CD14-positive monocyte (primary cell): ENCODE results near the gene BAIAP3. TPM values are rescaled to one million over a fixed set of nuclear protein-coding genes. Genes with fewer than 3 reads are reported as not detected.
A peak's percentile ranks its signal among the peaks of the same experiment; 100 is the strongest.

ENCODE experiments used
- DNase-seq, 3 donors: peaks; one replicate each; pipeline ENCODE4 v3.0.0-alpha.2; 2011 to 2022
- H2AFZ ChIP-seq: 2 replicates; pipeline ENCODE4 v1.6.0; 2012; ENCODE audit warnings: mild to moderate bottlenecking, low read depth, low read length, inconsistent platforms; ENCODE audit not compliant: insufficient read depth, poor library complexity, severe bottlenecking
- H3K27ac ChIP-seq, 2 donors: 1 replicate in 1 of 2; 2 replicates in 1 of 2; pipeline ENCODE4 v1.5.1; 2012 to 2013; ENCODE audit warnings: low read length in 2 of 2, control low read depth in 1 of 2, inconsistent platforms in 1 of 2, low read depth in 1 of 2, mild to moderate bottlenecking in 1 of 2
- H3K27me3 ChIP-seq, 2 donors: one replicate each; pipeline versions ENCODE4 v1.6.0 to v1.6.1; 2011 to 2013; ENCODE audit warnings: low read length in 2 of 2; ENCODE audit not compliant: control insufficient read depth in 2 of 2, insufficient read depth in 2 of 2
- H3K36me3 ChIP-seq, 2 donors: replicated peaks in 1 of 2; 1 replicate in 1 of 2; 2 replicates in 1 of 2; pipeline versions ENCODE4 v1.5.1 to v1.6.1; 2012 to 2013; ENCODE audit warnings: low read length in 2 of 2, control low read depth in 1 of 2, inconsistent platforms in 1 of 2, mild to moderate bottlenecking in 1 of 2; ENCODE audit not compliant: insufficient read depth in 2 of 2, control insufficient read depth in 1 of 2
- H3K4me1 ChIP-seq, 2 donors: 1 replicate in 1 of 2; 2 replicates in 1 of 2; pipeline versions ENCODE4 v1.5.1 to v1.6.1; 2012 to 2013; ENCODE audit warnings: low read length in 2 of 2, control low read depth in 1 of 2, inconsistent platforms in 1 of 2, mild to moderate bottlenecking in 1 of 2, moderate library complexity in 1 of 2; ENCODE audit not compliant: insufficient read depth in 2 of 2, control insufficient read depth in 1 of 2
- H3K4me2 ChIP-seq: replicated peaks from 2 replicates; pipeline ENCODE3; 2012; ENCODE audit warnings: low read length, moderate library complexity, mild to moderate bottlenecking; ENCODE audit not compliant: poor library complexity, severe bottlenecking; ENCODE audit errors: extremely low read depth
- H3K4me3 ChIP-seq, 3 experiments: fragments of 200-600 bp in 1 of 3; sonication (generic) in 1 of 3; replicated peaks in 1 of 3; 1 replicate in 2 of 3; 2 replicates in 1 of 3; pipeline ENCODE4 v1.5.1; 2011 to 2013; ENCODE audit warnings: low read length in 3 of 3, mild to moderate bottlenecking in 3 of 3, control low read depth in 2 of 3, low read depth in 2 of 3, inconsistent platforms in 1 of 3, moderate library complexity in 1 of 3
- H3K79me2 ChIP-seq: 2 replicates; pipeline ENCODE4 v1.6.0; 2012; ENCODE audit warnings: mild to moderate bottlenecking, control low read depth, inconsistent platforms, low read length, moderate library complexity; ENCODE audit not compliant: insufficient read depth
- H3K9ac ChIP-seq: 2 replicates; pipeline ENCODE4 v1.6.0; 2017; ENCODE audit warnings: low read length, mild to moderate bottlenecking; ENCODE audit not compliant: insufficient read depth, poor library complexity, severe bottlenecking
- H3K9me3 ChIP-seq, 2 donors: replicated peaks in 1 of 2; 1 replicate in 1 of 2; 2 replicates in 1 of 2; pipeline versions ENCODE4 v1.5.1 to v1.6.1; 2012 to 2013; ENCODE audit warnings: low read length in 2 of 2, control low read depth in 1 of 2; ENCODE audit not compliant: control insufficient read depth in 1 of 2, insufficient read depth in 1 of 2
- H4K20me1 ChIP-seq: 2 replicates; pipeline ENCODE4 v1.6.0; 2012; ENCODE audit warnings: mild to moderate bottlenecking, low read length, control low read depth, moderate library complexity; ENCODE audit not compliant: insufficient read depth
- H3K27ac Mint-ChIP-seq, 7 donors: one replicate each; pipeline ENCODE4 v1.8.0; 2020; ENCODE audit warnings: mild to moderate bottlenecking in 7 of 7, mixed read lengths in 7 of 7, moderate library complexity in 6 of 7, inconsistent platforms in 2 of 7
- H3K27me3 Mint-ChIP-seq, 3 donors: one replicate each; pipeline ENCODE4 v1.8.0; 2021 to 2022; ENCODE audit warnings: low read depth in 3 of 3, mild to moderate bottlenecking in 3 of 3, mixed read lengths in 3 of 3, moderate library complexity in 3 of 3, inconsistent platforms in 1 of 3
- H3K36me3 Mint-ChIP-seq, 2 donors: one replicate each; pipeline ENCODE4 v1.8.0; 2020; ENCODE audit warnings: mixed read lengths in 2 of 2, inconsistent platforms in 1 of 2, mild to moderate bottlenecking in 1 of 2
- H3K4me1 Mint-ChIP-seq: one replicate; pipeline ENCODE4 v1.8.0; 2020; ENCODE audit warnings: mild to moderate bottlenecking, mixed read lengths
- H3K4me3 Mint-ChIP-seq, 2 donors: one replicate each; pipeline ENCODE4 v1.8.0; 2020; ENCODE audit warnings: mild to moderate bottlenecking in 2 of 2, mixed read lengths in 2 of 2, moderate library complexity in 1 of 2
- H3K9me3 Mint-ChIP-seq, 7 donors: one replicate each; pipeline ENCODE4 v1.8.0; 2020 to 2022; ENCODE audit warnings: mixed read lengths in 7 of 7, mild to moderate bottlenecking in 6 of 7, moderate library complexity in 6 of 7, inconsistent platforms in 2 of 7
- WGBS: methylation state at CpG from one replicate; pipeline ENCODE4 v1.1.5; 2013; ENCODE audit warnings: missing lambda C conversion rate; ENCODE audit not compliant: insufficient coverage; 5-methylcytosine and 5-hydroxymethylcytosine counted together
- intact Hi-C, 2 donors: fragments of 100-400 bp; cut with micrococcal nuclease; formaldehyde crosslinking; loops; one replicate each; pipeline versions ENCODE4 v1.15.0 to v1.15.1; 2023
- polyA plus RNA-seq, 3 donors: library from polyadenylated mRNA; depleted of rRNA in 1 of 3; unstranded in 2 of 3; stranded (reverse) in 1 of 3; fragments of 300-500 nt in 2 of 3; fragments of >200 nt in 1 of 3; fragmentation: Illumina TruSeq in 2 of 3; gene quantifications; 1 replicate in 2 of 3; 2 replicates in 1 of 3; pipeline ENCODE4 v1.2.3, GENCODE V29; 2012 to 2021
- TF ChIP-seq, protein P1 (sequence below): fragments of 200-600 bp; IDR thresholded peaks from one replicate; pipeline ENCODE4 v1.8.0; 2022; ENCODE audit warnings: antibody characterized with exemption, mild to moderate bottlenecking

The BAIAP3 gene
- polyA plus RNA-seq, 3 donors = 1.0 TPM; not detected in 2

DNA sequence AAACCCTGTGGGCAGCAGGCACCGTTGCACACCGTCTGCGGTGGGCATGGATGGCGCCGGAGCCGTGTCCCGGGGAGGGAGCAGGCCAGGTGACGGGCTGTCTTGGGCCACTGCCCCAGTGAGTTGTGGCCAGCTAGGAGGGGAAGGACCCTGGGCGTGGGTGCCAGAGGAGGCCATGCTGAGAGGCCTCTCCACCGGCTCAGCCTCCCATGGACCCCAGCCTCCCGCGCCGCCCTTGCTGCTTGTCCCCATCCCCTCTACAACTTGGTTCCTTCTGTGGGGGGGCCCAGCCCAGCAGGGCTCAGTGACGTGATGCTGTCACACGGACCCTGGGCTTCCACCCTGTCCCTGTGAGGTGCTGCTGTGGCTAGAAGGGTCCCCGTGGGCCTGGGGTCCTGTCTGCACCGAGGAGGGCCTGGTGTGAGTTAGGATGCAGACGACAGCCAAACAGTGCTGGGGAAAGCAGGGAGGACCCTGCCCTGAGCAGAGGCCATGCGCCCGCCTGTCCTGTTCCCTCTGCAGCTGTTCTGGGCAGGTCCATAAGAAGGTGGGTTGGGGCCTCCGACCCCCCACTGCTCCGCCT, 12.7 kb upstream of the BAIAP3 start:
- Histone ChIP-seq H4K20me1 (peaks cover 98% of the 10 kb centered on the region), H3K4me3 (no peak overlapping the region), H3K4me2 (no peak overlapping the region), H3K27ac (no peak overlapping the region), H3K79me2 (peaks cover 37% of the 10 kb centered on the region), H3K9ac (no peak overlapping the region), H3K9me3 (no peaks in the 10 kb centered on the region), H3K36me3 (peaks cover 84 to 91% of the 10 kb centered on the region in 2 donors), H3K27me3 (no peaks in the 10 kb centered on the region), H3K4me1 (no peaks in the 10 kb centered on the region), H2AFZ (no peak overlapping the region)
- Mint-ChIP-seq H3K9me3 (no peaks in the 10 kb centered on the region), H3K36me3 (peaks cover 73 to 97% of the 10 kb centered on the region in 2 donors), H3K4me3 (no peak overlapping the region), H3K27me3 (no peaks in the 10 kb centered on the region), H3K27ac (peak overlapping the region in 2 of 7 donors; percentile 55 to 83), H3K4me1 (no peaks in the 10 kb centered on the region)
- WGBS = 93% methylated on average over 17 of the region's 22 CpGs
- no peak for DNase-seq
- intact Hi-C loops = no loop called here
- TF ChIP-seq, protein P1, sequence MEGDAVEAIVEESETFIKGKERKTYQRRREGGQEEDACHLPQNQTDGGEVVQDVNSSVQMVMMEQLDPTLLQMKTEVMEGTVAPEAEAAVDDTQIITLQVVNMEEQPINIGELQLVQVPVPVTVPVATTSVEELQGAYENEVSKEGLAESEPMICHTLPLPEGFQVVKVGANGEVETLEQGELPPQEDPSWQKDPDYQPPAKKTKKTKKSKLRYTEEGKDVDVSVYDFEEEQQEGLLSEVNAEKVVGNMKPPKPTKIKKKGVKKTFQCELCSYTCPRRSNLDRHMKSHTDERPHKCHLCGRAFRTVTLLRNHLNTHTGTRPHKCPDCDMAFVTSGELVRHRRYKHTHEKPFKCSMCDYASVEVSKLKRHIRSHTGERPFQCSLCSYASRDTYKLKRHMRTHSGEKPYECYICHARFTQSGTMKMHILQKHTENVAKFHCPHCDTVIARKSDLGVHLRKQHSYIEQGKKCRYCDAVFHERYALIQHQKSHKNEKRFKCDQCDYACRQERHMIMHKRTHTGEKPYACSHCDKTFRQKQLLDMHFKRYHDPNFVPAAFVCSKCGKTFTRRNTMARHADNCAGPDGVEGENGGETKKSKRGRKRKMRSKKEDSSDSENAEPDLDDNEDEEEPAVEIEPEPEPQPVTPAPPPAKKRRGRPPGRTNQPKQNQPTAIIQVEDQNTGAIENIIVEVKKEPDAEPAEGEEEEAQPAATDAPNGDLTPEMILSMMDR = no peak

GRCh38 chr16:1322407-1322806, 11.0 kb upstream of the BAIAP3 start:
- H3K4me3 Mint-ChIP-seq = no peak overlapping the region
- H2AFZ ChIP-seq = no peak overlapping the region
- H3K27me3 Mint-ChIP-seq = no peaks in the 10 kb centered on the region
- intact Hi-C loops = no loop called here
- no peak overlapping the region for H3K27ac ChIP-seq
- H3K9me3 Mint-ChIP-seq = no peaks in the 10 kb centered on the region
- no peaks in the 10 kb centered on the region for H3K4me1 ChIP-seq
- no peak for DNase-seq
- H3K4me2 ChIP-seq = no peak overlapping the region
- H3K9me3 ChIP-seq = no peaks in the 10 kb centered on the region
- peaks cover 56 to 82% of the 10 kb centered on the region in 2 donors for H3K36me3 Mint-ChIP-seq
- H3K4me1 Mint-ChIP-seq = no peaks in the 10 kb centered on the region
- no peaks in the 10 kb centered on the region for H3K27me3 ChIP-seq
- TF ChIP-seq, protein P1 = no peak
- H3K27ac Mint-ChIP-seq = peak overlapping the region in 3 of 7 donors; percentile 30 to 76 (median 40)
- no peak overlapping the region for H3K9ac ChIP-seq
- no peak overlapping the region for H3K4me3 ChIP-seq
- peaks cover 95% of the 10 kb centered on the region for H4K20me1 ChIP-seq
- H3K79me2 ChIP-seq = peaks cover 21% of the 10 kb centered on the region
- peaks cover 68 to 77% of the 10 kb centered on the region in 2 donors for H3K36me3 ChIP-seq
- WGBS = 99% methylated on average over 8 of the region's 8 CpGs
